HEK293 (cell line): ENCODE results near the gene TOMM6.

Experiments
- CTCF ChIA-PET: fragments of 350-600 bp; formaldehyde crosslinking; extraction: SDS; loops from one replicate; lab custom pipeline; 2021; ENCODE audit warnings: antibody characterized with exemption; lab: Yijun Ruan, JAX
- POLR2A ChIA-PET: fragments of 300-600 bp; formaldehyde crosslinking; extraction: SDS; loops from one replicate; lab custom pipeline; 2020; ENCODE audit warnings: antibody characterized with exemption, inconsistent platforms; lab: Yijun Ruan, JAX
- H3K27ac ChIP-seq: fragments of 200-500 bp; sonication (Bioruptor generic); 2 replicates; pipeline ENCODE4 v1.5.1; 2014; ENCODE audit warnings: low read depth, low read length, control low read depth, inconsistent platforms; ENCODE audit errors: extremely low read depth
- H3K36me3 ChIP-seq, 2 experiments: fragments of 200-500 bp in 1 of 2; sonication (Bioruptor generic) in 1 of 2; 1 replicate in 1 of 2; 2 replicates in 1 of 2; pipeline ENCODE4 v1.5.1; 2014 to 2017; ENCODE audit warnings: inconsistent platforms in 2 of 2, low read length in 2 of 2; ENCODE audit not compliant: control insufficient read depth in 2 of 2, insufficient read depth in 1 of 2
- H3K4me1 ChIP-seq: fragments of 200-500 bp; sonication (Bioruptor generic); 2 replicates; pipeline ENCODE4 v1.5.1; 2014; ENCODE audit warnings: mild to moderate bottlenecking, low read length, inconsistent platforms; ENCODE audit not compliant: control insufficient read depth, insufficient read depth
- H3K4me3 ChIP-seq: 2 replicates; pipeline ENCODE4 v1.5.1; 2011; ENCODE audit warnings: low read depth, mild to moderate bottlenecking, control low read depth, low read length, moderate library complexity
- H3K9me3 ChIP-seq: fragments of 200-500 bp; sonication (Bioruptor generic); 2 replicates; pipeline ENCODE4 v1.5.1; 2014; ENCODE audit warnings: low read depth, low read length, inconsistent platforms; ENCODE audit not compliant: control insufficient read depth, insufficient read depth
- BCL11A ChIP-seq: fragments of 450-650 bp; formaldehyde crosslinking; IDR thresholded peaks from 2 replicates; pipeline ENCODE4 v1.5.1; 2016; ENCODE audit warnings: low read depth, missing biosample characterization, missing genetic modification characterization
- FEZF1 ChIP-seq: fragments of 450-650 bp; formaldehyde crosslinking; IDR thresholded peaks from 2 replicates; pipeline ENCODE4 v1.5.1; 2016; ENCODE audit warnings: missing biosample characterization, missing genetic modification characterization
- IKZF3 ChIP-seq: fragments of 450-650 bp; IDR thresholded peaks from 2 replicates; pipeline ENCODE4 v1.5.0; 2018; ENCODE audit warnings: missing biosample characterization, mild to moderate bottlenecking, missing genetic modification characterization, moderate library complexity
- OVOL3 ChIP-seq: fragments of 450-650 bp; formaldehyde crosslinking; IDR thresholded peaks from 2 replicates; pipeline ENCODE4 v1.5.1; 2016; ENCODE audit warnings: missing biosample characterization, missing genetic modification characterization
- SP7 ChIP-seq: fragments of 450-650 bp; formaldehyde crosslinking; IDR thresholded peaks from 2 replicates; pipeline ENCODE4 v1.5.1; 2016; ENCODE audit warnings: missing biosample characterization, missing genetic modification characterization
- ZFP41 ChIP-seq: fragments of 450-650 bp; formaldehyde crosslinking; IDR thresholded peaks from 2 replicates; pipeline ENCODE4 v1.5.1; 2016; ENCODE audit warnings: missing biosample characterization, missing genetic modification characterization, borderline replicate concordance
- ZNF112 ChIP-seq: fragments of 450-650 bp; formaldehyde crosslinking; IDR thresholded peaks from 2 replicates; pipeline ENCODE4 v1.5.0; 2017; ENCODE audit warnings: missing biosample characterization, missing genetic modification characterization
- ZNF155 ChIP-seq: fragments of 450-650 bp; formaldehyde crosslinking; IDR thresholded peaks from 2 replicates; pipeline ENCODE4 v1.5.1; 2016; ENCODE audit warnings: missing biosample characterization, missing genetic modification characterization
- ZNF366 ChIP-seq: fragments of 450-650 bp; formaldehyde crosslinking; conservative IDR thresholded peaks from 2 replicates; pipeline ENCODE4 v1.5.1; 2016; ENCODE audit warnings: missing biosample characterization, missing genetic modification characterization
- ZNF521 ChIP-seq: fragments of 450-650 bp; formaldehyde crosslinking; IDR thresholded peaks from 2 replicates; pipeline ENCODE4 v1.5.1; 2017; ENCODE audit warnings: missing biosample characterization, mild to moderate bottlenecking, missing genetic modification characterization
- ZNF658 ChIP-seq: fragments of 450-650 bp; formaldehyde crosslinking; IDR thresholded peaks from 2 replicates; pipeline ENCODE4; 2016; ENCODE audit warnings: missing biosample characterization, missing genetic modification characterization
- ZNF660 ChIP-seq: fragments of 450-650 bp; IDR thresholded peaks from 2 replicates; pipeline ENCODE4 v1.5.1; 2018; ENCODE audit warnings: missing biosample characterization, mild to moderate bottlenecking, missing genetic modification characterization
- ZSCAN30 ChIP-seq: fragments of 450-650 bp; IDR thresholded peaks from 2 replicates; pipeline ENCODE4 v1.5.1; 2018; ENCODE audit warnings: missing biosample characterization, mild to moderate bottlenecking, missing genetic modification characterization, moderate library complexity
- TF ChIP-seq, protein P1 (sequence below): fragments of 450-650 bp; formaldehyde crosslinking; IDR thresholded peaks from 2 replicates; pipeline ENCODE4 v1.5.1; 2017; ENCODE audit warnings: missing biosample characterization, missing genetic modification characterization
- TF ChIP-seq, protein P2 (sequence below): fragments of 450-650 bp; formaldehyde crosslinking; IDR thresholded peaks from 2 replicates; pipeline ENCODE4 v1.5.1; 2016; ENCODE audit warnings: missing biosample characterization, missing genetic modification characterization, borderline replicate concordance
- TF ChIP-seq, protein P3 (sequence below): fragments of 450-650 bp; formaldehyde crosslinking; IDR thresholded peaks from 2 replicates; pipeline ENCODE4 v1.5.1; 2016; ENCODE audit warnings: missing biosample characterization, missing genetic modification characterization
- TF ChIP-seq, protein P4 (sequence below): IDR thresholded peaks from 2 replicates; pipeline ENCODE4 v1.6.1; 2011; ENCODE audit warnings: mild to moderate bottlenecking, low read depth, low read length, borderline replicate concordance
- TF ChIP-seq, protein P5 (sequence below): fragments of 450-650 bp; formaldehyde crosslinking; IDR thresholded peaks from 2 replicates; pipeline ENCODE4 v1.5.1; 2017; ENCODE audit warnings: missing biosample characterization, mild to moderate bottlenecking, missing genetic modification characterization, moderate library complexity

Gene TOMM6

DNA sequence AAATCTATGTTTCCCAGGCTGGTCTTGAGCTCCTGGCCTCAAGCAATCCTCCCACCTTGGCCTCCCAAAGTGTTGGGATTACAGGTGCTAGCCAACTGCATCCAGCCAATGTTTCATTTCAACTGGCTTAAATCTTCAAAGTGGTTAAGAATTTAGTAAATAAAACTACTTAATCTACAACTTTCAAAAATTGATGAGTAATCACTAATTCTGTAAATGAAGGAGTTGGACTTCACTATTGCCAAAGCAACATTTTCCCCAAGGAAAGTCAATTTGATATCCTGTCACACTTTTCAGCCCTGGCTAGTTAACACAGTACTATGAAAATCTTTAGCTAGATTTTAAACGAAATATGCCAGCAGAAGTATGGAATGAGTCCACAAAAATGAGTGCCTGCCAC, 3.8 kb downstream of the TOMM6 start:
- TF ChIP-seq, protein P1, sequence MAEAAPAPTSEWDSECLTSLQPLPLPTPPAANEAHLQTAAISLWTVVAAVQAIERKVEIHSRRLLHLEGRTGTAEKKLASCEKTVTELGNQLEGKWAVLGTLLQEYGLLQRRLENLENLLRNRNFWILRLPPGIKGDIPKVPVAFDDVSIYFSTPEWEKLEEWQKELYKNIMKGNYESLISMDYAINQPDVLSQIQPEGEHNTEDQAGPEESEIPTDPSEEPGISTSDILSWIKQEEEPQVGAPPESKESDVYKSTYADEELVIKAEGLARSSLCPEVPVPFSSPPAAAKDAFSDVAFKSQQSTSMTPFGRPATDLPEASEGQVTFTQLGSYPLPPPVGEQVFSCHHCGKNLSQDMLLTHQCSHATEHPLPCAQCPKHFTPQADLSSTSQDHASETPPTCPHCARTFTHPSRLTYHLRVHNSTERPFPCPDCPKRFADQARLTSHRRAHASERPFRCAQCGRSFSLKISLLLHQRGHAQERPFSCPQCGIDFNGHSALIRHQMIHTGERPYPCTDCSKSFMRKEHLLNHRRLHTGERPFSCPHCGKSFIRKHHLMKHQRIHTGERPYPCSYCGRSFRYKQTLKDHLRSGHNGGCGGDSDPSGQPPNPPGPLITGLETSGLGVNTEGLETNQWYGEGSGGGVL (tag by site-specific recombination) = no peak
- TF ChIP-seq, protein P2, sequence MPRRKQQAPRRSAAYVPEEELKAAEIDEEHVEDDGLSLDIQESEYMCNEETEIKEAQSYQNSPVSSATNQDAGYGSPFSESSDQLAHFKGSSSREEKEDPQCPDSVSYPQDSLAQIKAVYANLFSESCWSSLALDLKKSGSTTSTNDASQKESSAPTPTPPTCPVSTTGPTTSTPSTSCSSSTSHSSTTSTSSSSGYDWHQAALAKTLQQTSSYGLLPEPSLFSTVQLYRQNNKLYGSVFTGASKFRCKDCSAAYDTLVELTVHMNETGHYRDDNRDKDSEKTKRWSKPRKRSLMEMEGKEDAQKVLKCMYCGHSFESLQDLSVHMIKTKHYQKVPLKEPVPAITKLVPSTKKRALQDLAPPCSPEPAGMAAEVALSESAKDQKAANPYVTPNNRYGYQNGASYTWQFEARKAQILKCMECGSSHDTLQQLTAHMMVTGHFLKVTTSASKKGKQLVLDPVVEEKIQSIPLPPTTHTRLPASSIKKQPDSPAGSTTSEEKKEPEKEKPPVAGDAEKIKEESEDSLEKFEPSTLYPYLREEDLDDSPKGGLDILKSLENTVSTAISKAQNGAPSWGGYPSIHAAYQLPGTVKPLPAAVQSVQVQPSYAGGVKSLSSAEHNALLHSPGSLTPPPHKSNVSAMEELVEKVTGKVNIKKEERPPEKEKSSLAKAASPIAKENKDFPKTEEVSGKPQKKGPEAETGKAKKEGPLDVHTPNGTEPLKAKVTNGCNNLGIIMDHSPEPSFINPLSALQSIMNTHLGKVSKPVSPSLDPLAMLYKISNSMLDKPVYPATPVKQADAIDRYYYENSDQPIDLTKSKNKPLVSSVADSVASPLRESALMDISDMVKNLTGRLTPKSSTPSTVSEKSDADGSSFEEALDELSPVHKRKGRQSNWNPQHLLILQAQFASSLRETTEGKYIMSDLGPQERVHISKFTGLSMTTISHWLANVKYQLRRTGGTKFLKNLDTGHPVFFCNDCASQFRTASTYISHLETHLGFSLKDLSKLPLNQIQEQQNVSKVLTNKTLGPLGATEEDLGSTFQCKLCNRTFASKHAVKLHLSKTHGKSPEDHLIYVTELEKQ (tag by site-specific recombination) = no peak
- TF ChIP-seq, protein P3, sequence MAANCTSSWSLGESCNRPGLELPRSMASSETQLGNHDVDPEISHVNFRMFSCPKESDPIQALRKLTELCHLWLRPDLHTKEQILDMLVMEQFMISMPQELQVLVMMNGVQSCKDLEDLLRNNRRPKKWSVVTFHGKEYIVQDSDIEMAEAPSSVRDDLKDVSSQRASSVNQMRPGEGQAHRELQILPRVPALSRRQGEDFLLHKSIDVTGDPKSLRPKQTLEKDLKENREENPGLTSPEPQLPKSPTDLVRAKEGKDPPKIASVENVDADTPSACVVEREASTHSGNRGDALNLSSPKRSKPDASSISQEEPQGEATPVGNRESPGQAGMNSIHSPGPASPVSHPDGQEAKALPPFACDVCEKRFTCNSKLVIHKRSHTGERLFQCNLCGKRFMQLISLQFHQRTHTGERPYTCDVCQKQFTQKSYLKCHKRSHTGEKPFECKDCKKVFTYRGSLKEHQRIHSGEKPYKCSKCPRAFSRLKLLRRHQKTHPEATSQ (tag by site-specific recombination) = no peak
- TF ChIP-seq OVOL3 (tag by site-specific recombination) (no peak), ZFP41 (tag by site-specific recombination) (no peak), ZNF112 (tag by site-specific recombination) (no peak), FEZF1 (tag by site-specific recombination) (no peak), ZNF660 (tag by site-specific recombination) (no peak), ZNF521 (tag by site-specific recombination) (no peak), SP7 (no peak), ZNF155 (no peak), ZNF658 (tag by site-specific recombination) (no peak), BCL11A (tag by site-specific recombination) (no peak), ZSCAN30 (tag by site-specific recombination) (no peak), ZNF366 (tag by site-specific recombination) (no peak), IKZF3 (tag by site-specific recombination) (no peak)
- TF ChIP-seq, protein P4, sequence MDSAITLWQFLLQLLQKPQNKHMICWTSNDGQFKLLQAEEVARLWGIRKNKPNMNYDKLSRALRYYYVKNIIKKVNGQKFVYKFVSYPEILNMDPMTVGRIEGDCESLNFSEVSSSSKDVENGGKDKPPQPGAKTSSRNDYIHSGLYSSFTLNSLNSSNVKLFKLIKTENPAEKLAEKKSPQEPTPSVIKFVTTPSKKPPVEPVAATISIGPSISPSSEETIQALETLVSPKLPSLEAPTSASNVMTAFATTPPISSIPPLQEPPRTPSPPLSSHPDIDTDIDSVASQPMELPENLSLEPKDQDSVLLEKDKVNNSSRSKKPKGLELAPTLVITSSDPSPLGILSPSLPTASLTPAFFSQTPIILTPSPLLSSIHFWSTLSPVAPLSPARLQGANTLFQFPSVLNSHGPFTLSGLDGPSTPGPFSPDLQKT = no peak
- TF ChIP-seq, protein P5, sequence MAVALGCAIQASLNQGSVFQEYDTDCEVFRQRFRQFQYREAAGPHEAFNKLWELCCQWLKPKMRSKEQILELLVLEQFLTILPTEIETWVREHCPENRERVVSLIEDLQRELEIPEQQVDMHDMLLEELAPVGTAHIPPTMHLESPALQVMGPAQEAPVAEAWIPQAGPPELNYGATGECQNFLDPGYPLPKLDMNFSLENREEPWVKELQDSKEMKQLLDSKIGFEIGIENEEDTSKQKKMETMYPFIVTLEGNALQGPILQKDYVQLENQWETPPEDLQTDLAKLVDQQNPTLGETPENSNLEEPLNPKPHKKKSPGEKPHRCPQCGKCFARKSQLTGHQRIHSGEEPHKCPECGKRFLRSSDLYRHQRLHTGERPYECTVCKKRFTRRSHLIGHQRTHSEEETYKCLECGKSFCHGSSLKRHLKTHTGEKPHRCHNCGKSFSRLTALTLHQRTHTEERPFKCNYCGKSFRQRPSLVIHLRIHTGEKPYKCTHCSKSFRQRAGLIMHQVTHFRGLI (tag by site-specific recombination) = no peak
- H3K36me3 ChIP-seq = peaks cover 11 to 64% of the 10 kb centered on the region in 2 experiments
- POLR2A ChIA-PET = interaction anchor here (1.4 kb wide), 1 partner anchor 10 kb away, joined by 4 read pairs; no protein-coding TSS in a partner anchor
- H3K4me1 ChIP-seq = no peaks in the 10 kb centered on the region; the same call in 1 of the 2 replicates
- H3K27ac ChIP-seq = no peak overlapping the region
- H3K9me3 ChIP-seq = no peaks in the 10 kb centered on the region
- H3K4me3 ChIP-seq = no peak overlapping the region
- CTCF ChIA-PET = interaction anchor here (0.6 to 1.8 kb wide), 4 partner anchors 10 to 253 kb away, joined by 3 to 6 read pairs (median 4); partner anchors contain the start of genes BYSL and MED20
